Embryonic facial prominence (tissue), 1 donor: ENCODE results near the gene PSME3IP1.
"Not testable (repeated sequence)": the region's sequence is repeated elsewhere in the genome, so short reads cannot be mapped to it uniquely, and the experiment has no call there.

ENCODE experiments used
- DNase-seq: peaks from one replicate; pipeline ENCODE4 v3.0.0-alpha.2; 2016; ENCODE audit errors: extremely low spot score

The PSME3IP1 gene

GRCh38 chr16:57125969-57126368, 59.9 kb downstream of the PSME3IP1 start:
- DNase-seq = no peak

GRCh38 chr16:57125376-57125775, 60.5 kb downstream of the PSME3IP1 start:
- DNase-seq = no peak

- no peak for DNase-seq
Observed at GRCh38 chr16:57123974-57124674, 61.7 kb downstream of the PSME3IP1 start.

GRCh38 chr16:57123216-57123973, 62.4 kb downstream of the PSME3IP1 start:
- no peak for DNase-seq

GRCh38 chr16:57118461-57119084, 67.3 kb downstream of the PSME3IP1 start:
- no peak for DNase-seq

GRCh38 chr16:57115514-57116182, 70.2 kb downstream of the PSME3IP1 start:
- peak; percentile 31 for DNase-seq

- no peak for DNase-seq
Observed at GRCh38 chr16:57115168-57115513, 70.7 kb downstream of the PSME3IP1 start.

GRCh38 chr16:57113664-57114063, 72.2 kb downstream of the PSME3IP1 start:
- no peak for DNase-seq

GRCh38 chr16:57113042-57113453, 72.8 kb downstream of the PSME3IP1 start:
- no peak for DNase-seq

- no peak for DNase-seq
Observed at GRCh38 chr16:57112403-57113041, 73.3 kb downstream of the PSME3IP1 start.

GRCh38 chr16:57111420-57111819, 74.4 kb downstream of the PSME3IP1 start:
- no peak for DNase-seq

GRCh38 chr16:57110937-57111336, 74.9 kb downstream of the PSME3IP1 start:
- DNase-seq = no peak

- DNase-seq = not testable (repeated sequence)
Observed at GRCh38 chr16:57109259-57110105, 76.4 kb downstream of the PSME3IP1 start.

- no peak for DNase-seq
Observed at GRCh38 chr16:57108432-57108831, 77.4 kb downstream of the PSME3IP1 start.

- DNase-seq = no peak
Observed at GRCh38 chr16:57107321-57107922, 78.4 kb downstream of the PSME3IP1 start.

GRCh38 chr16:57106767-57107166, 79.1 kb downstream of the PSME3IP1 start:
- DNase-seq = no peak

GRCh38 chr16:57105184-57105583, 80.7 kb downstream of the PSME3IP1 start:
- no peak for DNase-seq

GRCh38 chr16:57104706-57105105, 81.1 kb downstream of the PSME3IP1 start:
- DNase-seq = no peak

GRCh38 chr16:57102888-57103851, 82.7 kb downstream of the PSME3IP1 start:
- DNase-seq = no peak
